Erythroblast (primary cell): ENCODE data around the gene BIRC6.

ENCODE experiments used
- GATA1 ChIP-seq: IDR thresholded peaks from 2 replicates; pipeline ENCODE4 v1.6.1; 2011; ENCODE audit warnings: low read depth, mild to moderate bottlenecking, control low read depth, low read length, moderate library complexity
- POLR2A ChIP-seq: IDR thresholded peaks from 2 replicates; pipeline ENCODE4 v1.6.1; 2011; ENCODE audit warnings: mild to moderate bottlenecking, low read length

- no peak for TF ChIP-seq POLR2A
- no peak for TF ChIP-seq GATA1
Observed at GRCh38 chr2:32647180-32647651, 290.4 kb downstream of the BIRC6 start.
